Measurements from ENCODE around the gene SLC27A1. TPM values are rescaled to one million over a fixed set of nuclear protein-coding genes. Genes with fewer than 3 reads are reported as not detected.
A peak's percentile ranks its signal among the peaks of the same experiment; 100 is the strongest.

Gene SLC27A1
- polyA plus RNA-seq, 1 of the 3 experiments (the other 2 are of a cell fraction), result 15.0 TPM

- Histone ChIP-seq H3K4me3 (ENCODE audit: low read depth in 2 of 2, low read length in 1 of 2) (no peak overlapping the region), H3K79me2 (ENCODE audit: insufficient read depth) (peaks cover 6% of the 10 kb centered on the region; the same call in 1 of the 2 replicates), H3F3A (replicated peaks; ENCODE audit: insufficient read depth) (peaks cover 7% of the 10 kb centered on the region), H3K4me2 (no peak overlapping the region), H3K4me1 (ENCODE audit: control insufficient read depth in 1 of 2, insufficient read depth in 2 of 2, low read depth in 1 of 2, low read length in 1 of 2) (peaks cover 0 to 11% of the 10 kb centered on the region in 2 experiments; a peak in 1 of 4 replicates), H2AFZ (ENCODE audit: low read depth) (no peak overlapping the region), H3K36me3 (replicated peaks in 1 of 2; ENCODE audit: control insufficient read depth in 1 of 2, insufficient read depth in 2 of 2, low read length in 1 of 2) (no peaks in the 10 kb centered on the region), H4K20me1 (ENCODE audit: insufficient read depth) (peaks cover 4% of the 10 kb centered on the region), H3K27me3 (ENCODE audit: insufficient read depth) (no peaks in the 10 kb centered on the region), H3K27ac (ENCODE audit: low read depth in 2 of 2, low read length in 1 of 2) (no peak overlapping the region), H3K9me3 (no peaks in the 10 kb centered on the region), H3K9ac (no peak overlapping the region), H3K9me2 (no peaks in the 10 kb centered on the region)
- 77% methylated on average over 3 of the region's 3 CpGs for WGBS (ENCODE audit: low lambda C conversion rate)
- POLR2A ChIA-PET, result interaction anchor here (1.0 kb wide), 1 partner anchor 12 kb away, joined by 4 read pairs; no protein-coding TSS in a partner anchor
- TF ChIP-seq YY1 (IDR thresholded peaks at IDR 0.05; ENCODE audit: low read depth) (no peak), SMC3 (IDR thresholded peaks at IDR 0.05; ENCODE audit: low read depth, low read length) (no peak), TAF1 (IDR thresholded peaks at IDR 0.05; ENCODE audit: borderline replicate concordance, low read depth, low read length) (no peak), NRF1 (IDR thresholded peaks at IDR 0.05; ENCODE audit: low read depth, low read length) (no peak), FOXM1 (IDR thresholded peaks at IDR 0.05; ENCODE audit: low read depth) (no peak), GABPA (IDR thresholded peaks at IDR 0.05; ENCODE audit: low read depth) (no peak), GATA2 (CRISPR knock-in tag; IDR thresholded peaks at IDR 0.05) (no peak), ELF1 (IDR thresholded peaks at IDR 0.05) (no peak), RFX5 (IDR thresholded peaks at IDR 0.05; ENCODE audit: low read length) (no peak), RXRA (IDR thresholded peaks at IDR 0.05; ENCODE audit: borderline replicate concordance, low read depth) (no peak), CHD2 (IDR thresholded peaks at IDR 0.05; ENCODE audit: low read length, partially characterized antibody) (no peak), EZH2phosphoT487 (IDR thresholded peaks at IDR 0.05; ENCODE audit: borderline replicate concordance, low read depth) (no peak)
- TF ChIP-seq, protein P1, sequence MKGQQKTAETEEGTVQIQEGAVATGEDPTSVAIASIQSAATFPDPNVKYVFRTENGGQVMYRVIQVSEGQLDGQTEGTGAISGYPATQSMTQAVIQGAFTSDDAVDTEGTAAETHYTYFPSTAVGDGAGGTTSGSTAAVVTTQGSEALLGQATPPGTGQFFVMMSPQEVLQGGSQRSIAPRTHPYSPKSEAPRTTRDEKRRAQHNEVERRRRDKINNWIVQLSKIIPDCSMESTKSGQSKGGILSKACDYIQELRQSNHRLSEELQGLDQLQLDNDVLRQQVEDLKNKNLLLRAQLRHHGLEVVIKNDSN (IDR thresholded peaks at IDR 0.05; ENCODE audit: borderline replicate concordance, low read depth), result no peak
- TF ChIP-seq, protein P2, sequence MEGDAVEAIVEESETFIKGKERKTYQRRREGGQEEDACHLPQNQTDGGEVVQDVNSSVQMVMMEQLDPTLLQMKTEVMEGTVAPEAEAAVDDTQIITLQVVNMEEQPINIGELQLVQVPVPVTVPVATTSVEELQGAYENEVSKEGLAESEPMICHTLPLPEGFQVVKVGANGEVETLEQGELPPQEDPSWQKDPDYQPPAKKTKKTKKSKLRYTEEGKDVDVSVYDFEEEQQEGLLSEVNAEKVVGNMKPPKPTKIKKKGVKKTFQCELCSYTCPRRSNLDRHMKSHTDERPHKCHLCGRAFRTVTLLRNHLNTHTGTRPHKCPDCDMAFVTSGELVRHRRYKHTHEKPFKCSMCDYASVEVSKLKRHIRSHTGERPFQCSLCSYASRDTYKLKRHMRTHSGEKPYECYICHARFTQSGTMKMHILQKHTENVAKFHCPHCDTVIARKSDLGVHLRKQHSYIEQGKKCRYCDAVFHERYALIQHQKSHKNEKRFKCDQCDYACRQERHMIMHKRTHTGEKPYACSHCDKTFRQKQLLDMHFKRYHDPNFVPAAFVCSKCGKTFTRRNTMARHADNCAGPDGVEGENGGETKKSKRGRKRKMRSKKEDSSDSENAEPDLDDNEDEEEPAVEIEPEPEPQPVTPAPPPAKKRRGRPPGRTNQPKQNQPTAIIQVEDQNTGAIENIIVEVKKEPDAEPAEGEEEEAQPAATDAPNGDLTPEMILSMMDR (IDR thresholded peaks at IDR 0.05), result no peak
- peak; percentile 6 for DNase-seq
- CTCF ChIA-PET, result interaction anchor here (1.0 kb wide), 1 partner anchor 13 kb away, joined by 5 read pairs; no protein-coding TSS in a partner anchor
Measured at GRCh38 chr19:17482877-17483604, 12.7 kb downstream of the SLC27A1 start.

- no peak overlapping the region for H3K9ac ChIP-seq
- H3K36me3 ChIP-seq (replicated peaks in 1 of 2; ENCODE audit: control insufficient read depth in 1 of 2, insufficient read depth in 2 of 2, low read length in 1 of 2), result no peaks in the 10 kb centered on the region
- H3K4me1 ChIP-seq (ENCODE audit: control insufficient read depth in 1 of 2, insufficient read depth in 2 of 2, low read depth in 1 of 2, low read length in 1 of 2), result peaks cover 0 to 7% of the 10 kb centered on the region in 2 experiments; a peak in 1 of 4 replicates
- H3K9me3 ChIP-seq, result no peaks in the 10 kb centered on the region
- no peak overlapping the region for H3K4me3 ChIP-seq (ENCODE audit: low read depth in 2 of 2, low read length in 1 of 2)
- H3K9me2 ChIP-seq, result no peaks in the 10 kb centered on the region
- no peak overlapping the region for H3K4me2 ChIP-seq
- H4K20me1 ChIP-seq (ENCODE audit: insufficient read depth), result peaks cover 4% of the 10 kb centered on the region
- peaks cover 7% of the 10 kb centered on the region for H3F3A ChIP-seq (replicated peaks; ENCODE audit: insufficient read depth)
- ChIA-PET CTCF (interaction anchor here (0.6 to 1.0 kb wide), 2 partner anchors 12 kb away, joined by 3 to 5 read pairs; no protein-coding TSS in a partner anchor), POLR2A (interaction anchor here (1.0 kb wide), 1 partner anchor 13 kb away, joined by 4 read pairs; no protein-coding TSS in a partner anchor)
- H3K27me3 ChIP-seq (ENCODE audit: insufficient read depth), result no peaks in the 10 kb centered on the region
- H3K79me2 ChIP-seq (ENCODE audit: insufficient read depth), result peaks cover 6% of the 10 kb centered on the region; the same call in 1 of the 2 replicates
- no peak for TF ChIP-seq SMC3 (IDR thresholded peaks at IDR 0.05; ENCODE audit: low read depth, low read length)
- TF ChIP-seq IRF3 (IDR thresholded peaks at IDR 0.05; ENCODE audit: low read depth, low read length), result no peak
- no peak for TF ChIP-seq CHD2 (IDR thresholded peaks at IDR 0.05; ENCODE audit: low read length, partially characterized antibody)
- no peak for TF ChIP-seq FOSL2 (IDR thresholded peaks at IDR 0.05; ENCODE audit: borderline replicate concordance, low read depth)
- TF ChIP-seq YY1 (IDR thresholded peaks at IDR 0.05; ENCODE audit: low read depth), result no peak
- TF ChIP-seq RFX5 (IDR thresholded peaks at IDR 0.05; ENCODE audit: low read length), result no peak
- no peak for TF ChIP-seq USF2 (IDR thresholded peaks at IDR 0.05; ENCODE audit: borderline replicate concordance, low read depth, low read length)
- no peak for TF ChIP-seq TCF12 (IDR thresholded peaks at IDR 0.05)
- no peak for TF ChIP-seq MEF2A (IDR thresholded peaks at IDR 0.05; ENCODE audit: borderline replicate concordance, low read depth)
- no peak for TF ChIP-seq ELF1 (IDR thresholded peaks at IDR 0.05)
- TF ChIP-seq FOXM1 (IDR thresholded peaks at IDR 0.05; ENCODE audit: low read depth), result no peak
- no peak for TF ChIP-seq EZH2phosphoT487 (IDR thresholded peaks at IDR 0.05; ENCODE audit: borderline replicate concordance, low read depth)
- TF ChIP-seq FOXJ3 (CRISPR knock-in tag; IDR thresholded peaks at IDR 0.05), result no peak
- TF ChIP-seq SIN3A (IDR thresholded peaks at IDR 0.05; ENCODE audit: borderline replicate concordance, low read depth, low read length), result no peak
- 96% methylated on average over 10 of the region's 10 CpGs for WGBS (ENCODE audit: low lambda C conversion rate)
- DNase-seq, result peak; percentile 5
- H3K27ac ChIP-seq (ENCODE audit: low read depth in 2 of 2, low read length in 1 of 2), result no peak overlapping the region
- H2AFZ ChIP-seq (ENCODE audit: low read depth), result no peak overlapping the region
Measured at GRCh38 chr19:17483605-17484002, 13.3 kb downstream of the SLC27A1 start.
